ENCODE data around the gene HMOX2.

- TF ChIP-seq POLR2A (IDR thresholded peaks at IDR 0.05; ENCODE audit: low read depth) (no peak), CTCF (IDR thresholded peaks at IDR 0.05) (no peak), POLR2AphosphoS5 (IDR thresholded peaks at IDR 0.05) (no peak), EP300 (IDR thresholded peaks at IDR 0.05) (no peak)
These were observed 76.3 kb downstream of the HMOX2 start for GRCh38 chr16:4552541-4552940.

All from esophagus muscularis mucosa (tissue), 4 donors.